Stimulated activated CD4-positive, alpha-beta T cell treated with anti-CD3 and anti-CD28 coated beads, Interleukin-15, amount 100 ng/mL, for 48 hours (primary cell): ENCODE measurements around the gene NKTR.

Experiments used
- DNase-seq, 2 donors: peaks; one replicate each; pipeline ENCODE4 v3.0.0-alpha.2; 2020; ENCODE audit warnings: low read depth in 2 of 2

NKTR gene

GRCh38 chr3:42649783-42650182 is 49.3 kb downstream of the NKTR start:
- DNase-seq, result no peak

DNA sequence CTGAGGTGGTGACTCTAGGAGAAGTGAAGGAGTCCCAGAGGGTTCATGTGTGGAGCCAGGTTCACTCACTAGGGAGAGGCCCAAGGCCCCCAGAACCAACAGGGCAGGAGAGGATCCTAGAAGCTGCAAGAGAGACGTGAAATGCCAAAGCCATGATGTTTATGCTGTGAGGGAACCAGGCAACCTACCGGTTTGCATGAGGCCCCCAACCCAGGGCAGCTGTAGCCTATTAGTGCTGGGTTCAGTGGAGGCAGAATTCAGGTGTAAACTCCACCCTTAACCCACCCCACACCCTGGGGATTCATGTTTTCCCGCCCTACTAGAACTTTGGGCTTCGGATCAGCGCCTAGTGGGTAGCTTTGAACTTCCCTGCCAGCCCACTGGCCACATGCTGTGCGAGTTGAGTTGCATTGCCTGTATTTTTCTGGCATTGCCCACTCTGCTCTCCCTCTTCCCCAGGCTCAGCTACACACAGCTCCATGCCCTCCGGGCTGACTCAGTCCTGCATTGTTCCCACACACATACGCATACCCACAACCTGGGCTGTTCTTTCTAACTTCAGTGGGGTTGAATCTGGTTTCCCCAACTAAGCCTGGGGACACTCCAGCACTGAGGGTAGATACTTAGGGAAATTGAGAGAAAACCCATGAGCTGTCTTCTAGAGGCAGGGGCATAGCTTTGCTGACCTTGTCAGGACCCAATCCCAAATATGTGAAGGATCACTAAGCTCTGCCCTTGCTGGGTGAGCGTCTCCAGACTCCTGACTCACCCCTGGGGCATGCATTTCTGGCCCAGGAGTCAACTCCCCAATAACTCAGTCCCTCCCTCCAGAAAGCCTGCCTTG is 51.0 kb downstream of the NKTR start:
- DNase-seq, result no peak

- no peak for DNase-seq
These were observed 51.7 kb downstream of the NKTR start for GRCh38 chr3:42652251-42652610.

DNA sequence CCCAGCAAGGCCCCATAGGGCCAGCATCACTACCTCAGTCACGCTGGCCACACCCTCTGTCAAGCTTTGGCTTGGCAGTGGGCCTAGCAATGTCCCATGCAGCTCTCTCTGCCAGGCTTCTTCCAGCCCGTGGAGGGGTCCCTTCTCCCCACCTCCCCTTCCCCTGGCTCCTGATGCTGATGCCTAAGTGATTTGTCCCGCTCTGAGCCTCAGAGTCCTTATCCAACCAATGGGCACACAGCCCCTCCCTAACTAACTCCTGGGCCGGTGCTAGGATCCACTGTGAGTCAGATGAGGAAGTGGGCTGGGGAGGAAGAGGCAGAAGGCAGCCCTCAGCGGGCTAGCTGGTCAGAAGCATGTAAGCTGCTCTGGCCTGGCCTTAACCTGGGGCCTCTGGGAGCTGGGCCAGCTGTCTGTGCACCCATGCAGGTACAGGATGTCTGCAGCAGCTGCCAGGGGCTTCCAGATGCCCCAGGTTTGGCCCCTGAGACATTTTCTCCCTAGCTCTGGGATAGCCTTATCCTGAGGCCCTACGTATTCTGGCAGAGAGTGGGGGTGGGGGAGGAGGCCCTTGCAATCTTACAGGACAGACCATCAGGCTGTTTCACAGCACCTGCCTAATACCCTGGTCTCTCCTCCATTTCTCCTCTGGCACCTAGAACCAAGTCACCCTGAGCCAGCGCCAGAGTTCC is 52.3 kb downstream of the NKTR start:
- DNase-seq, result no peak

DNA sequence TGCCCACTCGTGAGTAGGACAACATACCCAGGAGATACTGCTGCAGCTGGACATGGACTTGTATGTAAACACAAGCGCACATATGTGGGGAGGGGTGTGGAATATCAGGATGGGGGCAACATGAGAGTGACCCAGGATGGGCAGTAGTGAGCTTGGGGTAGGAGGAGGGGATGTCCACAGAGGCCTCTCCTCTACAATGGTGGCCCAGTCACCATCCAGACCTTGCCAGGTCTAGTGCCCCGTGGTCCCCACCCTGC is 52.7 kb downstream of the NKTR start:
- DNase-seq, result no peak

- no peak for DNase-seq
These were observed 53.3 kb downstream of the NKTR start, which contains the start of gene ZBTB47 for GRCh38 chr3:42653560-42654330. Gene ZBTB47, plus strand, starts transcription at chr3:42653697. Its CDS starts 4,659 bp downstream, at chr3:42658356.

DNA sequence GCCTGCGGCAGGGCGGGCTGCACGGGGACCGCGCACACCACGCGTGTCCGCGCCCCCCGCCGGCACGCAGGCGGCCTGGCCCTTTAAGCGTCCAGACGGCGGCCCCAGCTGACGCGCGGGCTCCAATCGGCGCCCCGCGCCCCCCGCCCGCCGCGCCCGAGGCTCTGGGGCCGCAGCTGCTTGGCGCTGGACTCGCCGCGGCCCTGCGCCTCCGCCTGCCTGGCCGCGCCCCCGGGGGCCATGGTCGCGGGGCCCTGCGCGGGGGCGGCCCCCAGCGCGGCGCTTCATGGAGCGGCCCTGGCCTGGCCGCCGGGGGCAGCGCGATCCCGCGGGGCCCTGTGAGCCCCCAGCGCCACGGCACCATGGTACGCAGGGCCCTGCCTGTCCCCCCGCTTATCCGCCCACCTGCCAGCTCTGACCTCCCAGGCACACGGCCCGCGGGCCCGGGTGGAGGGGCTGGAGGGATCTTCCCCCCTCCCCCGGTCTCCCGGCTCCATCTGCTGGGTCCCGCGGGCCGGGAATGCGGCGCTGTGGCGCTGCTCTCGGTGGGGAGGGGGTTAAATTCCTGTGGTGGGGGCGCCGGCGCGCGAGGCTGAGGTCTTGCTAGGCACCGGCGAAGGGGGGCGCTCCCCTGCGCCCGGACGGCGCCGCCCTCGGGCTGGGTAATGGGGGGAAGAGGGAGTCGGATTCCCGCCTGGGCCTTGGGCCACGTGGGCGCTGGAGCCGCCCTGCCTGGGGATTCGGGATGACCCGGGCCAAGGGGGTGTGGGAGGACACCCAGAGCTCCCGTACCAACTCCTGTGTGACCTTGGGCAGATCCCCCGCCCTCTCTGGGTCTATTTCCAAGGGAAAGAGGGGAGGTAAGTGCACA is 54.1 kb downstream of the NKTR start:
- DNase-seq, result no peak

GRCh38 chr3:42655331-42655888 is 54.9 kb downstream of the NKTR start:
- no peak for DNase-seq

- DNase-seq, result no peak
These were observed 55.6 kb downstream of the NKTR start for GRCh38 chr3:42655980-42656679.

DNA sequence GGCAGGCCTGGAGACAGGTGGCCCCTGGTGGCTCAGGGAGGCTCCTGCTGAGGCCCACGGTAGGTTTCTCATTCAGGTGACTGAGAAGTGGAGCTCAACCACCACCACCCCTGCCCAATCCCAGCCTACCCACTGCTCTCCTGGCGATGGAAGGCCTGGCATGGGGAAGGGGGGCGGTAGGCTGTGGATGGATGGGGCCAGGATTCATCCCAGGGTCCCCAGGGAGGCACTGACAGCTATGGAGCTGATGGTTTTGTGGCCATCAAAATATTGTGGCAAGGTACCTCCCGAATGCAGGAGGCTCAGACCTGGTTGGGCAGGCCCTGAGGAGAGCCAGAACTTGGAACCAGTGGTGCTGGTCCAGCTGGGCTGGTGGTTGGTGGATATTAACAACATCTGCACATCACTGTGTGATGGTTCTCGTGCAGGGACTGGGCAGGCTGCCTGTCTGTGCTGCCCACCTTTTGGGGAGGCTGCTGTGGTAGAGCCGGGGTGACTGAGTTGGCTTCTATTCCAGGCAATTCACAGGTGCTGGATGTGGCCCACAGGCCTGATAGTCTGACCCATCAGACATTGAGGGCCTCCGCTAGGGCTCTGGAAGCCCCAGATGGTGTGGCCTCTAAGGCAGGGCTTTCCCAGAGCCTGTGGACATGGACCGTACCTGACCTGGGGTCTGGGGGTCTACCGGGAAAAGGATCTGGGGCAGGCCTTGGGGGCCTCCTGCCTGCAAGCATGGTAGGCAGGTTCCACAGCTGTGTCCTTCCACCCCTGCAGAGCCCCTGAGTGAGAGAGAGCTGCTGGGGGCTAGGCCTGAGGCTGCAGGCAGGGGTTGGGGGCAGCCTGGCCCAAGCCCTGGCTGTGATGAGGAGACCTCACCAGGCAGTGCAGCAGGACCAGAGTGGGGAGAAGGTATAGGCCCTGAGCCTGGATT is 56.5 kb downstream of the NKTR start:
- DNase-seq, result no peak

DNA sequence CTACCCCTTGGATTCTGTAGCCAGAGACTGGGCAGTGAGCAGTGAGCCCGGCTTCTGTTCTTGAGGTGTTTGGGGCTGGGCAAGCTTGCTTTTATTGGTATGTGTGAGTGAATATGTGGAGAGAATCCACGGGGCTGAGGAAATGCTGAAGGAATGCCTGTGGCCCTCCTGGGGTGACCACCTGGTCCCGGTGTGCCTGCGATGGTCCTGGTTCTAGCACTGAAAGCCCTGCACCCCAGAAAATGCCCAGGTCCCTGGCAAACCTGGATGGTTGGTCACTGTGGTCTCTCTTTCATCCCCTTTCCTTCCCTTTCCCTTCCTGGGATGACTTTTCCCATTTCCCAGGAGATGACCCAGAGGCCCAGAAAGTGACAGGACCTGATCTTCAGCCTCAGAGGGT is 57.2 kb downstream of the NKTR start:
- no peak for DNase-seq

- DNase-seq, result no peak
These were observed 57.7 kb downstream of the NKTR start for GRCh38 chr3:42658091-42658770.

- DNase-seq, result no peak
These were observed 58.4 kb downstream of the NKTR start for GRCh38 chr3:42658771-42659390.

- no peak for DNase-seq
These were observed 59.1 kb downstream of the NKTR start for GRCh38 chr3:42659451-42660130.

DNA sequence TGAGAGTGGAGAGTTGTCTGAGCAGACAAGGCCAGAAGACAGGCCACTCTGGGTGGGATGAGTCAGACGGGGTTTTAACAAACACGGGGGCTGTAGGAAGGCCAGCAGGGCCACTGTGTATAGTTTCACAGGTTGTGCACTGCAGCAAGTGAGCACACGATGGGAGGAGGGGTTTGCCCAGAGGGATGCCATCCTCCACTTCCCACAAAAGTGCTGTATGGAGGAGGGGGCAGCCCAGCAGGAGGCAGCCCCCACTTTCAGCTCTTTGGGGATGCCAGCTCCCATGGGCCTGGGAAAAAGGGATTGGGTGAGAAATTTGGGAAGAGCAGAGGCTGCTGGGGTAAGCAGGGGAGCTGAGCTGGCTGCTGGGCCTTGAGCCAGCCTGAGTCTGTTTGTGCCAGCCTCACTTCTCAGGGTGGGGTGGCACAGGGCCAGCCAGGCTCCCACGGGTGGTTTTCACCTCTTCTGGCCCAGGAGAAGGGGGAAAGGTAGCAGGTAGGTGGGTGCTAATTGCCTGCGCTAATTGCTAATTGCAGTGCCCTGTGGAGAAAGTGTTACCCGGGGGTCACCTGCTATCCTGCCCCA is 59.7 kb downstream of the NKTR start:
- DNase-seq, result no peak

GRCh38 chr3:42660898-42661297 is 60.4 kb downstream of the NKTR start:
- DNase-seq, result no peak

DNA sequence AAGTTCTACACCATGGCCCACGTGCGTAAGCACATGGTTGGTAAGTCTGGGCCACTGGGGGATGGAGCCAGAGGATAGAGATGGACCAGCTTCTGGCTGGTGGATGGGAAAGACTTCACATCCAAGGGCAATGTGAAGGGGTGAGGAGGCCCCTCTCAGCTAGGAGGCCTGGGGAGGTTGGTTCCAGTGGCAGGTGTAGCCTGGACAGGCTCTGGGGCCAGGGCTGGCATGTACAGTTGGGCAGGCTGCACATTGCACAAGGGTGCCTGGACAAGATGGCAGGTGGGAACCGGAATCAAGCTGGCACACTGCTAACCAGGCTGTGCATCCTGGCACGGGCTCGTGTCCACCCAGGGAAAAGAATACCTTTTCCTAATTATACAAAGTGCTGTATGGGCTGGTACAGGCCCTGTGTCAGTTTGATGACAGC is 61.1 kb downstream of the NKTR start:
- no peak for DNase-seq
